Epithelial cell of esophagus (primary cell): Measurements from ENCODE around the gene ANKRD49.

ENCODE experiments used
- DNase-seq: peaks from one replicate; pipeline ENCODE4 v3.0.0; 2010; ENCODE audit warnings: low read depth
- H3K4me3 ChIP-seq: 2 replicates; pipeline ENCODE4 v1.5.1; 2011; ENCODE audit warnings: mild to moderate bottlenecking, low read length, control low read depth
- CTCF ChIP-seq: IDR thresholded peaks from 2 replicates; pipeline ENCODE4 v1.5.1; 2011; ENCODE audit warnings: low read depth, mild to moderate bottlenecking, low read length, control low read depth, inconsistent platforms; ENCODE audit not compliant: insufficient read depth; ENCODE audit errors: missing control alignments

Gene ANKRD49

GRCh38 chr11:94549146-94549545, 55.4 kb downstream of the ANKRD49 start:
- TF ChIP-seq CTCF: no peak
- no peak overlapping the region for H3K4me3 ChIP-seq

More at GRCh38 chr11:94549146-94549545, 55.4 kb downstream of the ANKRD49 start:
- no peak for DNase-seq
